IMR-90 (cell line): Measurements from ENCODE around the gene C2orf74. TPM values are rescaled to one million over a fixed set of nuclear protein-coding genes. Genes with fewer than 3 reads are reported as not detected.

ENCODE experiments used
- ATAC-seq: fragments of 200-7000 bp; cut with Tn5 transposase; 2 replicates; pipeline ENCODE4 v1.9.1; 2020; ENCODE audit warnings: low read depth, mild to moderate bottlenecking, moderate library complexity
- BruUV-seq: library from RNA; stranded (reverse); fragments of 400-500 nt; replicated peaks from 2 replicates; lab custom pipeline; 2021; lab: Mats Ljungman, UMichigan
- CTCF ChIA-PET: fragments of 300-600 bp; formaldehyde crosslinking; extraction: SDS; loops from one replicate; lab custom pipeline; 2021; ENCODE audit warnings: antibody characterized with exemption; lab: Yijun Ruan, JAX
- POLR2A ChIA-PET: fragments of 300-600 bp; sonication (Branson Sonifier 250); formaldehyde crosslinking; loops from one replicate; lab custom pipeline; 2022; ENCODE audit warnings: antibody characterized with exemption; ENCODE audit not compliant: unreplicated experiment; lab: Charles Lee
- DNase-seq: peaks from one replicate; pipeline ENCODE4 v3.0.0; 2013
- H2AFZ ChIP-seq: replicated peaks from 2 replicates; pipeline ENCODE3; 2013; ENCODE audit warnings: low read length, mild to moderate bottlenecking; ENCODE audit not compliant: poor library complexity
- H2AK5ac ChIP-seq: 2 replicates; pipeline ENCODE4 v1.6.1; 2013; ENCODE audit warnings: low read depth, low read length, inconsistent platforms
- H2AK9ac ChIP-seq: replicated peaks from 2 replicates; pipeline ENCODE3; 2013; ENCODE audit warnings: mild to moderate bottlenecking, low read depth, low read length, moderate library complexity; ENCODE audit not compliant: poor library complexity
- H2BK120ac ChIP-seq: 2 replicates; pipeline ENCODE4 v1.6.1; 2013; ENCODE audit warnings: low read depth, low read length, inconsistent platforms
- H2BK15ac ChIP-seq: 3 replicates; pipeline ENCODE4 v1.6.1; 2013; ENCODE audit warnings: low read depth, low read length, inconsistent platforms
- H2BK20ac ChIP-seq: 2 replicates; pipeline ENCODE4 v1.6.1; 2013; ENCODE audit warnings: low read depth, mild to moderate bottlenecking, inconsistent platforms, low read length, moderate library complexity
- H2BK5ac ChIP-seq: 2 replicates; pipeline ENCODE4 v1.6.1; 2013; ENCODE audit warnings: mild to moderate bottlenecking, low read depth, low read length, inconsistent platforms; ENCODE audit not compliant: poor library complexity, severe bottlenecking
- H3K14ac ChIP-seq: replicated peaks from 2 replicates; pipeline ENCODE4 v1.6.1; 2013; ENCODE audit warnings: low read depth, low read length, inconsistent platforms
- H3K18ac ChIP-seq: 2 replicates; pipeline ENCODE4 v1.6.1; 2013; ENCODE audit warnings: low read depth, low read length, control low read depth
- H3K23ac ChIP-seq: 2 replicates; pipeline ENCODE4 v1.6.1; 2013; ENCODE audit warnings: low read depth, low read length, inconsistent platforms
- H3K27ac ChIP-seq: 2 replicates; pipeline ENCODE4 v1.5.1; 2013; ENCODE audit warnings: mild to moderate bottlenecking, control low read depth, low read length; ENCODE audit not compliant: insufficient read depth
- H3K27me3 ChIP-seq: 2 replicates; pipeline ENCODE4 v1.6.1; 2013; ENCODE audit warnings: low read length; ENCODE audit not compliant: control insufficient read depth, insufficient read depth
- H3K36me3 ChIP-seq: 2 replicates; pipeline ENCODE4 v1.6.1; 2013; ENCODE audit warnings: low read length, mixed read lengths; ENCODE audit not compliant: control insufficient read depth, insufficient read depth
- H3K4ac ChIP-seq: 2 replicates; pipeline ENCODE4 v1.6.1; 2013; ENCODE audit warnings: low read depth, low read length, inconsistent platforms
- H3K4me1 ChIP-seq: 2 replicates; pipeline ENCODE4 v1.6.1; 2013; ENCODE audit warnings: low read length, mixed read lengths; ENCODE audit not compliant: control insufficient read depth, insufficient read depth
- H3K4me2 ChIP-seq: 2 replicates; pipeline ENCODE4 v1.6.1; 2013; ENCODE audit warnings: low read depth, mild to moderate bottlenecking, control low read depth, low read length, moderate library complexity
- H3K4me3 ChIP-seq: 2 replicates; pipeline ENCODE4 v1.5.1; 2013; ENCODE audit warnings: low read depth, mild to moderate bottlenecking, control low read depth, low read length, moderate library complexity; ENCODE audit not compliant: insufficient read depth
- H3K56ac ChIP-seq: 2 replicates; pipeline ENCODE4 v1.6.1; 2013; ENCODE audit warnings: low read length, inconsistent platforms; ENCODE audit not compliant: insufficient read depth; ENCODE audit errors: extremely low read depth
- H3K79me1 ChIP-seq, 2 experiments: 2 replicates each; pipeline ENCODE4 v1.6.1; 2013; ENCODE audit warnings: low read length in 2 of 2, inconsistent platforms in 1 of 2, low read depth in 1 of 2
- H3K9ac ChIP-seq: 2 replicates; pipeline ENCODE4 v1.6.1; 2013; ENCODE audit warnings: low read depth, low read length, control low read depth
- H3K9me1 ChIP-seq: 2 replicates; pipeline ENCODE4 v1.6.1; 2013; ENCODE audit warnings: low read length, inconsistent platforms; ENCODE audit not compliant: insufficient read depth
- H3K9me3 ChIP-seq: 2 replicates; pipeline ENCODE4 v1.6.1; 2013; ENCODE audit warnings: low read length; ENCODE audit not compliant: control insufficient read depth, insufficient read depth
- H4K20me1 ChIP-seq: 2 replicates; pipeline ENCODE4 v1.6.1; 2013; ENCODE audit warnings: low read length, inconsistent platforms; ENCODE audit not compliant: insufficient read depth
- H4K5ac ChIP-seq: 2 replicates; pipeline ENCODE4 v1.6.1; 2013; ENCODE audit warnings: mild to moderate bottlenecking, low read depth, low read length, control low read depth
- H4K8ac ChIP-seq, 2 experiments: 2 replicates each; pipeline ENCODE4 v1.6.1; 2013; ENCODE audit warnings: low read depth in 2 of 2, low read length in 2 of 2, control low read depth in 1 of 2, inconsistent platforms in 1 of 2
- H4K91ac ChIP-seq: 2 replicates; pipeline ENCODE4 v1.6.1; 2013; ENCODE audit warnings: low read depth, low read length, inconsistent platforms; ENCODE audit not compliant: insufficient read depth
- BHLHE40 ChIP-seq: fragments of 150-350 bp; IDR thresholded peaks from 2 replicates; pipeline ENCODE4 v1.6.1; 2016; ENCODE audit warnings: mild to moderate bottlenecking, low read depth, low read length
- ELK1 ChIP-seq: fragments of 150-350 bp; IDR thresholded peaks from 2 replicates; pipeline ENCODE4 v1.6.1; 2016; ENCODE audit warnings: low read depth, mild to moderate bottlenecking, low read length, moderate library complexity, borderline replicate concordance
- FOS ChIP-seq: fragments of 150-350 bp; IDR thresholded peaks from 2 replicates; pipeline ENCODE4 v1.6.1; 2016; ENCODE audit warnings: low read depth, low read length
- MAFK ChIP-seq: IDR thresholded peaks from 2 replicates; pipeline ENCODE4 v1.6.1; 2012; ENCODE audit warnings: low read depth, low read length, improper control_type of control experiment
- MAZ ChIP-seq: IDR thresholded peaks from 2 replicates; pipeline ENCODE4 v1.6.1; 2012; ENCODE audit warnings: low read depth, mild to moderate bottlenecking, low read length, improper control_type of control experiment, moderate library complexity, borderline replicate concordance
- RCOR1 ChIP-seq: IDR thresholded peaks from 2 replicates; pipeline ENCODE4 v1.6.1; 2012; ENCODE audit warnings: mild to moderate bottlenecking, low read length, improper control_type of control experiment; ENCODE audit not compliant: insufficient replicate concordance
- SMC3 ChIP-seq: fragments of 150-350 bp; IDR thresholded peaks from 2 replicates; pipeline ENCODE4 v1.6.1; 2016; ENCODE audit warnings: low read depth, mild to moderate bottlenecking, antibody characterized with exemption, low read length, moderate library complexity
- WGBS, 2 experiments: methylation state at CpG; one replicate each; pipeline versions ENCODE4 v1.1.5 to v1.1.7; 2013; ENCODE audit warnings: missing lambda C conversion rate in 2 of 2; ENCODE audit not compliant: insufficient read length in 1 of 2; ENCODE audit errors: extremely low coverage in 2 of 2; 5-methylcytosine and 5-hydroxymethylcytosine counted together
- dilution Hi-C: fragments of 300-500 bp; cut with HindIII; formaldehyde crosslinking; loops from one replicate; pipeline ENCODE4 v1.14.3; 2018; ENCODE audit warnings: low sequenced_read_pairs; ENCODE audit not compliant: unreplicated experiment
- in situ Hi-C: fragments of 300-500 bp; cut with MboI; formaldehyde crosslinking; loops from 3 replicates; pipeline ENCODE4 v1.14.3; 2019; ENCODE audit warnings: low sequenced_read_pairs, inconsistent platforms, mixed read lengths
- intact Hi-C: fragments of 100-400 bp; cut with micrococcal nuclease; formaldehyde crosslinking; loops from 2 replicates; pipeline ENCODE4 v1.10.0; 2022
- polyA plus RNA-seq, 3 experiments: library from polyadenylated mRNA; depleted of rRNA; stranded (reverse); fragments of >200 nt; gene quantifications; 2 replicates each; pipeline ENCODE4 v1.2.3, GENCODE V29; 2012; ENCODE audit warnings: low replicate concordance in 1 of 3
- total RNA-seq: library from RNA; depleted of rRNA; stranded (reverse); fragments of >200 nt; gene quantifications from 2 replicates; pipeline ENCODE4 v1.2.3, GENCODE V29; 2012
- TF ChIP-seq, protein P1 (sequence below): fragments of 150-350 bp; IDR thresholded peaks from 2 replicates; pipeline ENCODE4 v1.6.1; 2017; ENCODE audit warnings: mild to moderate bottlenecking, antibody characterized with exemption, low read length, low read depth
- TF ChIP-seq, protein P2 (sequence below): conservative IDR thresholded peaks from 2 replicates; pipeline ENCODE4 v1.5.1; 2012; ENCODE audit warnings: mild to moderate bottlenecking, low read depth, low read length, improper control_type of control experiment

C2orf74 gene
- total and polyA plus RNA-seq, 2 of the 4 experiments (the other 2 are of a cell fraction), result 8.4 to 21.9 TPM

GRCh38 chr2:61117534-61117933, 44.5 kb upstream of the C2orf74 start:
- Histone ChIP-seq H3K9ac (no peak overlapping the region), H3K56ac (no peak overlapping the region), H4K8ac (no peak overlapping the region), H3K23ac (no peak overlapping the region), H2BK5ac (no peak overlapping the region), H2BK15ac (no peak overlapping the region), H3K27me3 (no peaks in the 10 kb centered on the region), H3K79me1 (no peaks in the 10 kb centered on the region), H3K4ac (no peak overlapping the region), H2AK5ac (no peak overlapping the region), H2BK20ac (no peak overlapping the region), H2BK120ac (no peak overlapping the region), H3K18ac (no peak overlapping the region), H3K4me3 (no peak overlapping the region), H2AK9ac (no peak overlapping the region), H4K5ac (no peak overlapping the region), H4K91ac (no peak overlapping the region), H3K4me2 (no peak overlapping the region), H3K14ac (no peak overlapping the region), H3K9me3 (no peaks in the 10 kb centered on the region), H3K27ac (no peak overlapping the region), H2AFZ (no peak overlapping the region), H3K4me1 (no peaks in the 10 kb centered on the region), H4K20me1 (no peaks in the 10 kb centered on the region), H3K9me1 (no peaks in the 10 kb centered on the region), H3K36me3 (peaks cover 7% of the 10 kb centered on the region)
- CTCF ChIA-PET, result no interaction called here
- dilution Hi-C loops (no loop called here), in situ Hi-C loops (no loop called here), intact Hi-C loops (no loop called here)
- BruUV-seq, result no TSS peak
- WGBS, 2 experiments, result no CpG with 5 or more reads among the region's 1 CpG
- POLR2A ChIA-PET, result no interaction called here
- TF ChIP-seq, protein P1, sequence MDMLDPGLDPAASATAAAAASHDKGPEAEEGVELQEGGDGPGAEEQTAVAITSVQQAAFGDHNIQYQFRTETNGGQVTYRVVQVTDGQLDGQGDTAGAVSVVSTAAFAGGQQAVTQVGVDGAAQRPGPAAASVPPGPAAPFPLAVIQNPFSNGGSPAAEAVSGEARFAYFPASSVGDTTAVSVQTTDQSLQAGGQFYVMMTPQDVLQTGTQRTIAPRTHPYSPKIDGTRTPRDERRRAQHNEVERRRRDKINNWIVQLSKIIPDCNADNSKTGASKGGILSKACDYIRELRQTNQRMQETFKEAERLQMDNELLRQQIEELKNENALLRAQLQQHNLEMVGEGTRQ, result no peak
- TF ChIP-seq, protein P2, sequence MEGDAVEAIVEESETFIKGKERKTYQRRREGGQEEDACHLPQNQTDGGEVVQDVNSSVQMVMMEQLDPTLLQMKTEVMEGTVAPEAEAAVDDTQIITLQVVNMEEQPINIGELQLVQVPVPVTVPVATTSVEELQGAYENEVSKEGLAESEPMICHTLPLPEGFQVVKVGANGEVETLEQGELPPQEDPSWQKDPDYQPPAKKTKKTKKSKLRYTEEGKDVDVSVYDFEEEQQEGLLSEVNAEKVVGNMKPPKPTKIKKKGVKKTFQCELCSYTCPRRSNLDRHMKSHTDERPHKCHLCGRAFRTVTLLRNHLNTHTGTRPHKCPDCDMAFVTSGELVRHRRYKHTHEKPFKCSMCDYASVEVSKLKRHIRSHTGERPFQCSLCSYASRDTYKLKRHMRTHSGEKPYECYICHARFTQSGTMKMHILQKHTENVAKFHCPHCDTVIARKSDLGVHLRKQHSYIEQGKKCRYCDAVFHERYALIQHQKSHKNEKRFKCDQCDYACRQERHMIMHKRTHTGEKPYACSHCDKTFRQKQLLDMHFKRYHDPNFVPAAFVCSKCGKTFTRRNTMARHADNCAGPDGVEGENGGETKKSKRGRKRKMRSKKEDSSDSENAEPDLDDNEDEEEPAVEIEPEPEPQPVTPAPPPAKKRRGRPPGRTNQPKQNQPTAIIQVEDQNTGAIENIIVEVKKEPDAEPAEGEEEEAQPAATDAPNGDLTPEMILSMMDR, result no peak
- TF ChIP-seq ELK1 (no peak), BHLHE40 (no peak), MAZ (no peak), RCOR1 (no peak), FOS (no peak), SMC3 (no peak), MAFK (no peak)
- DNase-seq, result peak; percentile 42
- no peak for ATAC-seq
